Esophagus (tissue), 2 donors: ENCODE measurements around the gene KDM4B. TPM values are rescaled to one million over a fixed set of nuclear protein-coding genes. Genes with fewer than 3 reads are reported as not detected.

Source experiments
- H3K27ac ChIP-seq, 2 donors: one replicate each; pipeline ENCODE4 v1.5.1; 2013; ENCODE audit warnings: low read depth in 2 of 2, mild to moderate bottlenecking in 2 of 2, inconsistent platforms in 1 of 2, low read length in 1 of 2, moderate library complexity in 1 of 2
- H3K27me3 ChIP-seq, 2 donors: one replicate each; pipeline ENCODE4 v1.6.1; 2013; ENCODE audit warnings: low read length in 2 of 2, control low read depth in 1 of 2, mild to moderate bottlenecking in 1 of 2; ENCODE audit not compliant: insufficient read depth in 2 of 2, control insufficient read depth in 1 of 2
- H3K36me3 ChIP-seq, 2 donors: one replicate each; pipeline ENCODE4 v1.6.1; 2013; ENCODE audit warnings: low read length in 1 of 2; ENCODE audit not compliant: control insufficient read depth in 2 of 2, insufficient read depth in 2 of 2
- H3K4me1 ChIP-seq, 2 donors: one replicate each; pipeline ENCODE4 v1.6.1; 2013; ENCODE audit warnings: low read length in 1 of 2; ENCODE audit not compliant: control insufficient read depth in 2 of 2, insufficient read depth in 2 of 2
- H3K4me3 ChIP-seq, 2 donors: one replicate each; pipeline ENCODE4 v1.5.1; 2013; ENCODE audit warnings: low read length in 2 of 2, mild to moderate bottlenecking in 2 of 2, low read depth in 1 of 2, moderate library complexity in 1 of 2
- H3K9me3 ChIP-seq, 2 donors: one replicate each; pipeline ENCODE4 v1.6.1; 2013; ENCODE audit warnings: mild to moderate bottlenecking in 2 of 2, low read depth in 1 of 2, low read length in 1 of 2, moderate library complexity in 1 of 2; ENCODE audit not compliant: control insufficient read depth in 2 of 2, insufficient read depth in 1 of 2
- WGBS, 2 donors: extraction: QIAGEN DNeasy Blood & Tissue Kit; methylation state at CpG; one replicate each; pipeline ENCODE4 v1.1.7; 2013; 5-methylcytosine and 5-hydroxymethylcytosine counted together
- polyA plus RNA-seq, 2 donors: library from polyadenylated mRNA; stranded (reverse); fragments of 200-250 nt; gene quantifications; one replicate each; pipeline ENCODE4 v1.2.3, GENCODE V29; 2013
- donor health status: healthy with polysubstance abuse.
- donor health status: Bipolar disorder and iron deficiency.

The KDM4B gene
- polyA plus RNA-seq, 2 donors = 10.7 to 26.7 TPM

GRCh38 chr19:5122671-5123409 is 153.9 kb downstream of the KDM4B start:
- peaks cover 7 to 31% of the 10 kb centered on the region in 2 donors for H3K36me3 ChIP-seq
- no peak overlapping the region for H3K27ac ChIP-seq

DNA sequence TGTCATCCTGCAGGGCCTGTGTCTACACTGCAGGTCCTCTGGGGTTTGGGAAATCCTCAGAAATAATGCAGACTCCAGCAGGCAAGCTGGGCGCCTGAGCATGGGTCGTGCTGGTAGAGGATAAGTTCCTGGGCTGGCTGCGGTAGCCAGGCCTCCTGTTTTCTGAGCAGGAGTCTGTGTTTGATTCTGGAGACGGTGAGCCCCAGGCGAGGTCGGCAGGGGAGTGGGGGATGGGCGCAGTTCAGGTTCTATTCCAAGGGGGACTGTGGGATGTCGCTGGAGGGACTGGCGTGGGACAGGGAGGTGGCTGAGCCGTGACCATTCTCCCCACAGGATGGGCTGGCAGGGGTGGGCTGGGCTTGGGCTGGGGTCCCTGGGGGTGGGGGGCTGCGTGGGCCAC is 154.7 kb downstream of the KDM4B start:
- Histone ChIP-seq H3K27me3 (no peaks in the 10 kb centered on the region), H3K9me3 (no peaks in the 10 kb centered on the region), H3K4me3 (no peak overlapping the region), H3K4me1 (peaks cover 0 to 2% of the 10 kb centered on the region in 2 donors), H3K36me3 (peaks cover 7 to 31% of the 10 kb centered on the region in 2 donors), H3K27ac (no peak overlapping the region)
- WGBS, 2 donors = 89 to 91% methylated on average over 11 of the region's 11 CpGs

More at GRCh38 chr19:5122671-5123409, 153.9 kb downstream of the KDM4B start:
- peaks cover 0 to 2% of the 10 kb centered on the region in 2 donors for H3K4me1 ChIP-seq
- 90 to 92% methylated on average over 30 of the region's 30 CpGs for WGBS, 2 donors
- H3K27me3 ChIP-seq = no peaks in the 10 kb centered on the region
- H3K9me3 ChIP-seq = no peaks in the 10 kb centered on the region
- no peak overlapping the region for H3K4me3 ChIP-seq

DNA sequence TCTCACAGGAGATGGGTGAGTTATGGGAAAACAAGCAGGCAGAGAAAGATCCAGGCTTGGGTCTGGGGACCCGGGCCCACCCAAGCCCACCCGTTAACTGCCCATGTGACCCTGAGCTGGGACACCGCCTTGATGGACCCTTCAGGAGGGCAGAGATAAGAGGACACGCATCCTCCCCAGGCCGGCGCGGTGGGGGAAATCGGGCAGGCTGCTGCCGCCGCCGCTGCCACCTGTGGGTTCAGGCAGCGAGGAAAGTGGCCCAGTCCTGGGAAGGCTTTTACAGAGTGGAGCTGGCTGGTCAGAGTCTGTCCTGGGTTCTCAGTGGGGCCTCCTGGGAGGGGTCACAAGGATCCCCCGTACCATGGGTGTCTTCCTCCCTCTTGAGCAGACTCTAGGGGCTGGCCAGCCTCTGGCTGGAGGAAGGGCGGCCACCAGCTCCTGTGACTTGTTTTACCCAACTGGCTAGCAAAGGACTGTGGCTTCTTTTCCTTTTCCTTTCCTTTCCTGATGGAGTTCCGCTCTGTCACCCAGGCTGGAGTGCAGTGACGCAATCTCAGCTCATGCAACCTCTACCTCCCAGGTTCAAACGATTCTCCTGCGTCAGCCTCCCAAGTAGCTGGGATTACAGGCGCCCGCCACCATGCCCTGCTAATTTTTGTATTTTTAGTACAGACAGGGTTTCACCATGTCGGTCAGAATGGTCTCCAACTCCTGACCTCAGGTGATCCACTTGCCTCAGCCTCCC is 155.4 kb downstream of the KDM4B start:
- WGBS, 2 donors = 96 to 97% methylated on average over 21 of the region's 21 CpGs
- peaks cover 7 to 31% of the 10 kb centered on the region in 2 donors for H3K36me3 ChIP-seq
- H3K27me3 ChIP-seq = no peaks in the 10 kb centered on the region
- peaks cover 0 to 2% of the 10 kb centered on the region in 2 donors for H3K4me1 ChIP-seq
- no peak overlapping the region for H3K27ac ChIP-seq
- no peaks in the 10 kb centered on the region for H3K9me3 ChIP-seq
- H3K4me3 ChIP-seq = no peak overlapping the region

- no peak overlapping the region for H3K4me3 ChIP-seq
- peaks cover 0 to 2% of the 10 kb centered on the region in 2 donors for H3K4me1 ChIP-seq
- whole genome bisulfite sequencing, 2 donors = 86 to 88% methylated on average over 17 of the region's 17 CpGs
- H3K36me3 ChIP-seq = peaks cover 7 to 34% of the 10 kb centered on the region in 2 donors
- no peak overlapping the region for H3K27ac ChIP-seq
- H3K27me3 ChIP-seq = no peaks in the 10 kb centered on the region
- H3K9me3 ChIP-seq = no peaks in the 10 kb centered on the region
Observed at GRCh38 chr19:5125376-5125775, 156.5 kb downstream of the KDM4B start.

GRCh38 chr19:5125797-5126497 is 157.0 kb downstream of the KDM4B start:
- Histone ChIP-seq H3K4me1 (peaks cover under 1 to 2% of the 10 kb centered on the region in 2 donors), H3K36me3 (peaks cover 7 to 32% of the 10 kb centered on the region in 2 donors)

GRCh38 chr19:5126498-5127223 is 157.7 kb downstream of the KDM4B start:
- Histone ChIP-seq H3K9me3 (no peaks in the 10 kb centered on the region), H3K27ac (no peak overlapping the region), H3K27me3 (no peaks in the 10 kb centered on the region), H3K4me3 (no peak overlapping the region), H3K36me3 (peaks cover 7 to 34% of the 10 kb centered on the region in 2 donors), H3K4me1 (peaks cover 2 to 3% of the 10 kb centered on the region in 2 donors)
- WGBS, 2 donors = 83 to 91% methylated on average over 25 to 26 of the region's 26 CpGs

More at GRCh38 chr19:5125797-5126497, 157.0 kb downstream of the KDM4B start:
- 65 to 73% methylated on average over 21 of the region's 21 CpGs for WGBS, 2 donors
- Histone ChIP-seq H3K4me3 (no peak overlapping the region), H3K9me3 (no peaks in the 10 kb centered on the region), H3K27ac (no peak overlapping the region), H3K27me3 (no peaks in the 10 kb centered on the region)

DNA sequence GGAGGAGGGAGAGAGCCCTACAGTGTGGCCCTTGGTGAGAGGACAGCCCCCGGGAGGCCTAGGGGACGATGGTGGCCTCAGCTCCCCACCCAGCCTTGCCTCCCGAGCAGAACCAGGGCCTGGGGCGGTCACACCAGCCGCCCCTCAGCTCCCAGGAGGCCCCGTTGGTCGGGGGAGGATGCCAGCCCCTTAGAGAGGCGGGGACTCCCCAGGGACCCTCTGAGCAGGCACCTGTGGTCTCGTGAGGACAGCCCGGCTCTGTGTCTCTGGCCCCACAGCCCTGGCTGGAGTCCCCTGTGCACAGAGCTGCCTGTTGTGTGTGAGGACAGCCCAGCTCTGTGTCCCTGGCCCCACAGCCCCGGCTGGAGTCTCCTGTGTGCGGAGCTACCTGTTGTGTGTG is 158.8 kb downstream of the KDM4B start:
- Histone ChIP-seq H3K4me3 (no peak overlapping the region), H3K36me3 (peaks cover 4 to 35% of the 10 kb centered on the region in 2 donors), H3K27me3 (no peaks in the 10 kb centered on the region), H3K27ac (no peak overlapping the region), H3K4me1 (peaks cover 3 to 7% of the 10 kb centered on the region in 2 donors), H3K9me3 (no peaks in the 10 kb centered on the region)
- 74 to 79% methylated on average over 12 of the region's 12 CpGs for WGBS, 2 donors

DNA sequence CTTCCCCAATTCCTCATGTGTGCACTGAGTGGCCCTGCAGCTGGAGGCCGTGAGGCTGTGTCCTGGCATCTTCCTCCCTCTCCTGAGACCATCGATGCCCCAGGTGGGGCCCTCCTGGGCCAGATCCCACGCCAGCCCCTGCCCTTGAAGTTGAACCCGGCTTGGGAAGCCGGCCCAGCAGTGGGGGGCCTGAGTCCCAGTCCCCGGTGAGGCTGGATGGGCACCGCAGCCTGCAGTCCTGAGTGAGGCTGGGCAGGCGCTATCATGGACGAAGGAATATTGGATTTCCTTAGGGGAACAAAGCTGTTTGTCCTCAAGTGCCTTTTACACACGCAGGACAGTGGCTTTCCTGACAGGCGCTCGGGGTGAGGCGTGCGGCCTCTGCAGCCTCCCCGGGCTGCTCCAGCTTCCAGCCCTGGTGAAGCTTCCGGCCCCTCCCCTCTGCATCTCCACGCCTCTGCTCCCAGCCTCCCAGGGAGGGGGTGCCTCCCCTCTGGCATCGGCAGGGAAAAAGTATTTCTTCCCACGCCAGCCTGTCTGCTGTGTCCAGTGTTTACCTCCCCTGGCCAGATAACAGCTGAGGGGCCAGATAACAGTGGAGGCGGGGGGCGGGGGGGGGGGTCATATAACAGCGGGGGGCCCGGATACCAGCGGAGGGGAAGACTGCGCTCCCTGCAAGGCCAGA is 159.5 kb downstream of the KDM4B start:
- H3K4me1 ChIP-seq = peaks cover 3 to 7% of the 10 kb centered on the region in 2 donors
- peaks cover 0 to 35% of the 10 kb centered on the region in 2 donors for H3K36me3 ChIP-seq
- WGBS, 2 donors = 53 to 64% methylated on average over 23 to 25 of the region's 25 CpGs
- no peak overlapping the region for H3K4me3 ChIP-seq
- no peaks in the 10 kb centered on the region for H3K9me3 ChIP-seq
- no peak overlapping the region for H3K27ac ChIP-seq
- no peaks in the 10 kb centered on the region for H3K27me3 ChIP-seq
